DOHH2 (cell line): ENCODE measurements around the gene NRROS.

Experiments
- H3F3A ChIP-seq: fragments of 200-600 bp; sonication (generic), shearing (Covaris generic); 2 replicates; pipeline ENCODE4 v1.6.0; 2016; ENCODE audit warnings: antibody characterized with exemption, mild to moderate bottlenecking; ENCODE audit not compliant: control insufficient read depth, insufficient read depth
- H3K27ac ChIP-seq: fragments of 200-600 bp; sonication (generic); 2 replicates; pipeline ENCODE4 v1.5.1; 2014; ENCODE audit warnings: low read depth, mild to moderate bottlenecking, low read length, moderate library complexity
- H3K27me3 ChIP-seq: fragments of 200-600 bp; sonication (generic); 2 replicates; pipeline ENCODE4 v1.6.1; 2014; ENCODE audit warnings: mild to moderate bottlenecking, low read length, mixed read lengths; ENCODE audit not compliant: control insufficient read depth
- H3K36me3 ChIP-seq: fragments of 200-600 bp; sonication (generic); 2 replicates; pipeline ENCODE4 v1.6.1; 2014; ENCODE audit warnings: mild to moderate bottlenecking, low read length, moderate library complexity, mixed read lengths; ENCODE audit not compliant: control insufficient read depth
- H3K4me1 ChIP-seq: fragments of 200-600 bp; sonication (generic); 2 replicates; pipeline ENCODE4 v1.6.1; 2014; ENCODE audit warnings: mild to moderate bottlenecking, low read length, mixed read lengths; ENCODE audit not compliant: control insufficient read depth
- H3K4me2 ChIP-seq: fragments of 200-600 bp; sonication (generic); 2 replicates; pipeline ENCODE4 v1.6.0; 2014; ENCODE audit warnings: mild to moderate bottlenecking, low read length, moderate library complexity
- H3K4me3 ChIP-seq: fragments of 200-600 bp; sonication (generic); 2 replicates; pipeline ENCODE4 v1.5.1; 2014; ENCODE audit warnings: mild to moderate bottlenecking, low read length, mixed read lengths
- H3K79me2 ChIP-seq: fragments of 200-600 bp; sonication (generic); 2 replicates; pipeline ENCODE4 v1.6.1; 2014; ENCODE audit warnings: mild to moderate bottlenecking, low read length, mixed read lengths; ENCODE audit not compliant: control insufficient read depth
- H3K9me2 ChIP-seq: fragments of 200-600 bp; sonication (generic); replicated peaks from 2 replicates; pipeline ENCODE4 v1.6.1; 2014; ENCODE audit warnings: mild to moderate bottlenecking, low read length, mixed read lengths; ENCODE audit not compliant: control insufficient read depth
- H3K9me3 ChIP-seq: fragments of 200-600 bp; sonication (generic); 2 replicates; pipeline ENCODE4 v1.6.1; 2014; ENCODE audit warnings: antibody characterized with exemption, low read length, mixed read lengths; ENCODE audit not compliant: control insufficient read depth, insufficient read depth
- H4K20me1 ChIP-seq: fragments of 200-600 bp; sonication (generic); 2 replicates; pipeline ENCODE4 v1.6.0; 2014; ENCODE audit warnings: low read depth, mild to moderate bottlenecking, antibody characterized with exemption, low read length, moderate library complexity; ENCODE audit not compliant: control insufficient read depth, insufficient read depth
- CTCF ChIP-seq: fragments of 200-600 bp; sonication (generic); IDR thresholded peaks from one replicate; pipeline ENCODE4 v1.5.1; 2014; ENCODE audit warnings: antibody characterized with exemption, mild to moderate bottlenecking, low read depth, low read length; ENCODE audit not compliant: poor library complexity, severe bottlenecking
- EZH2phosphoT487 ChIP-seq: fragments of 200-600 bp; sonication (generic); IDR thresholded peaks from 2 replicates; pipeline ENCODE4 v1.6.1; 2017; ENCODE audit warnings: borderline replicate concordance, mild to moderate bottlenecking, antibody characterized with exemption, low read length, moderate library complexity, mixed read lengths

The NRROS gene

GRCh38 chr3:196699749-196700148, 60.3 kb downstream of the NRROS start:
- Histone ChIP-seq H3K4me3 (no peak overlapping the region), H4K20me1 (no peaks in the 10 kb centered on the region), H3K9me2 (no peaks in the 10 kb centered on the region), H3K4me1 (peaks cover 15% of the 10 kb centered on the region), H3K36me3 (no peaks in the 10 kb centered on the region), H3K79me2 (no peaks in the 10 kb centered on the region), H3K4me2 (no peak overlapping the region), H3F3A (no peaks in the 10 kb centered on the region), H3K9me3 (no peaks in the 10 kb centered on the region), H3K27me3 (no peaks in the 10 kb centered on the region), H3K27ac (no peak overlapping the region)
- TF ChIP-seq EZH2phosphoT487 (no peak), CTCF (no peak)

GRCh38 chr3:196700801-196701200, 61.3 kb downstream of the NRROS start:
- Histone ChIP-seq H3F3A (no peaks in the 10 kb centered on the region), H3K79me2 (no peaks in the 10 kb centered on the region), H3K4me3 (no peak overlapping the region), H3K27ac (no peak overlapping the region), H3K9me3 (no peaks in the 10 kb centered on the region), H4K20me1 (no peaks in the 10 kb centered on the region), H3K27me3 (no peaks in the 10 kb centered on the region), H3K4me2 (no peak overlapping the region), H3K36me3 (no peaks in the 10 kb centered on the region), H3K9me2 (no peaks in the 10 kb centered on the region), H3K4me1 (peaks cover 15% of the 10 kb centered on the region)
- TF ChIP-seq CTCF, result no peak
- no peak for TF ChIP-seq EZH2phosphoT487

GRCh38 chr3:196706327-196706726, 66.8 kb downstream of the NRROS start:
- Histone ChIP-seq H3K79me2 (no peaks in the 10 kb centered on the region), H3K27me3 (no peaks in the 10 kb centered on the region), H3K9me2 (no peaks in the 10 kb centered on the region), H3K4me3 (no peak overlapping the region), H3K4me1 (peaks cover 2% of the 10 kb centered on the region), H3K27ac (no peak overlapping the region), H4K20me1 (no peaks in the 10 kb centered on the region), H3K36me3 (no peaks in the 10 kb centered on the region), H3F3A (0 out of 2 replicates have a peak, but pooled peaks cover 3% of the 10 kb centered on the region), H3K9me3 (no peaks in the 10 kb centered on the region), H3K4me2 (no peak overlapping the region)
- no peak for TF ChIP-seq EZH2phosphoT487

- H3K79me2 ChIP-seq, result no peaks in the 10 kb centered on the region
- H3K27me3 ChIP-seq, result no peaks in the 10 kb centered on the region
- H3K36me3 ChIP-seq, result no peaks in the 10 kb centered on the region
- no peak overlapping the region for H3K27ac ChIP-seq
- no peaks in the 10 kb centered on the region for H3K9me2 ChIP-seq
- no peaks in the 10 kb centered on the region for H3K9me3 ChIP-seq
- H3K4me1 ChIP-seq, result peaks cover 7% of the 10 kb centered on the region
- no peak overlapping the region for H3K4me3 ChIP-seq
- H3K4me2 ChIP-seq, result no peak overlapping the region
- H3F3A ChIP-seq, result peaks cover 5% of the 10 kb centered on the region; the same call in 1 of the 2 replicates
- TF ChIP-seq EZH2phosphoT487 (no peak), CTCF (no peak)
- H4K20me1 ChIP-seq, result no peaks in the 10 kb centered on the region
Measured at GRCh38 chr3:196706731-196707130, 67.2 kb downstream of the NRROS start.
